CD4-positive, alpha-beta memory T cell (primary cell): ENCODE measurements around the gene HEATR9. TPM values are rescaled to one million over a fixed set of nuclear protein-coding genes. Genes with fewer than 3 reads are reported as not detected.
"Not testable (repeated sequence)": the region's sequence is repeated elsewhere in the genome, so short reads cannot be mapped to it uniquely, and the experiment has no call there.

Experiments
- CTCF ChIA-PET: fragments of 350-600 bp; sonication (Branson Sonifier 250); formaldehyde crosslinking; loops from one replicate; lab custom pipeline; 2021; ENCODE audit warnings: inconsistent platforms; ENCODE audit not compliant: partially characterized antibody; lab: Charles Lee
- POLR2A ChIA-PET: fragments of 350-600 bp; sonication (Branson Sonifier 250); formaldehyde crosslinking; loops from one replicate; lab custom pipeline; 2021; ENCODE audit not compliant: partially characterized antibody; lab: Charles Lee
- DNase-seq, 5 donors: peaks; one replicate each; pipeline versions ENCODE4 v3.0.0 to v3.0.0-alpha.2; 2020 to 2022; ENCODE audit warnings: mixed read lengths in 1 of 5
- H3K27ac ChIP-seq: one replicate; pipeline ENCODE4 v1.7.0; 2013; ENCODE audit warnings: low read depth, low read length
- H3K27me3 ChIP-seq: 2 replicates; pipeline ENCODE4 v1.7.0; 2013; ENCODE audit warnings: mild to moderate bottlenecking, low read length, moderate library complexity; ENCODE audit not compliant: insufficient read depth
- H3K36me3 ChIP-seq: 2 replicates; pipeline ENCODE4 v1.7.0; 2013; ENCODE audit warnings: mild to moderate bottlenecking, low read length, moderate library complexity; ENCODE audit not compliant: insufficient read depth
- H3K4me1 ChIP-seq: 2 replicates; pipeline ENCODE4 v1.7.0; 2013; ENCODE audit warnings: mild to moderate bottlenecking, low read length, moderate library complexity; ENCODE audit not compliant: insufficient read depth
- H3K4me3 ChIP-seq, 2 donors: one replicate each; pipeline ENCODE4 v1.7.0; 2013; ENCODE audit warnings: low read length in 2 of 2, mild to moderate bottlenecking in 1 of 2
- H3K9me3 ChIP-seq, 2 donors: one replicate each; pipeline ENCODE4 v1.7.0; 2013; ENCODE audit warnings: low read length in 2 of 2, control low read depth in 1 of 2; ENCODE audit not compliant: control insufficient read depth in 1 of 2
- H3K27ac Mint-ChIP-seq, 7 donors: one replicate each; pipeline ENCODE4 v1.8.0; 2020 to 2021; ENCODE audit warnings: mixed read lengths in 7 of 7, mild to moderate bottlenecking in 6 of 7, inconsistent platforms in 3 of 7, moderate library complexity in 3 of 7
- H3K27me3 Mint-ChIP-seq, 2 donors: one replicate each; pipeline ENCODE4 v1.8.0; 2020 to 2021; ENCODE audit warnings: mixed read lengths in 2 of 2
- H3K36me3 Mint-ChIP-seq, 2 donors: one replicate each; pipeline ENCODE4 v1.8.0; 2020 to 2021; ENCODE audit warnings: mixed read lengths in 2 of 2, inconsistent platforms in 1 of 2, mild to moderate bottlenecking in 1 of 2
- H3K4me1 Mint-ChIP-seq, 4 donors: one replicate each; pipeline ENCODE4 v1.8.0; 2020 to 2021; ENCODE audit warnings: mixed read lengths in 4 of 4, mild to moderate bottlenecking in 1 of 4
- H3K4me3 Mint-ChIP-seq, 8 donors: one replicate each; pipeline ENCODE4 v1.8.0; 2020 to 2021; ENCODE audit warnings: mixed read lengths in 8 of 8, mild to moderate bottlenecking in 7 of 8, moderate library complexity in 6 of 8, inconsistent platforms in 3 of 8
- H3K9me3 Mint-ChIP-seq, 8 donors: one replicate each; pipeline ENCODE4 v1.8.0; 2020 to 2021; ENCODE audit warnings: mixed read lengths in 8 of 8, mild to moderate bottlenecking in 5 of 8, inconsistent platforms in 3 of 8, moderate library complexity in 1 of 8
- intact Hi-C: fragments of 100-400 bp; cut with micrococcal nuclease; formaldehyde crosslinking; loops from one replicate; pipeline ENCODE4 v1.15.1; 2023
- polyA plus RNA-seq, 2 donors: library from polyadenylated mRNA; unstranded; fragments of 300-500 nt; fragmentation: Illumina TruSeq; gene quantifications; one replicate each; pipeline ENCODE4 v1.2.3, GENCODE V29; 2021
- total RNA-seq, 2 experiments: library from RNA; stranded (reverse); gene quantifications; one replicate each; pipeline ENCODE4 v1.2.3, GENCODE V29; 2021

The HEATR9 gene
- total and polyA plus RNA-seq, 4 experiments from 2014 or later, result 2.2 to 2.6 TPM; not detected in 2

GRCh38 chr17:35901631-35902175, 33.0 kb upstream of the HEATR9 start:
- ChIA-PET POLR2A (interaction anchor here (1.7 to 8.0 kb wide), 4 partner anchors 11 to 30 kb away, joined by 3 to 113 read pairs (median 35); partner anchors contain the start of gene CCL5), CTCF (interaction anchor here (0.5 to 2.0 kb wide), 3 partner anchors 25 to 245 kb away, joined by 3 to 6 read pairs (median 5); no protein-coding TSS in a partner anchor)
- no peak for DNase-seq
- Histone ChIP-seq H3K9me3 (no peaks in the 10 kb centered on the region), H3K36me3 (no peaks in the 10 kb centered on the region), H3K27ac (no peak overlapping the region), H3K4me1 (peaks cover 34% of the 10 kb centered on the region), H3K4me3 (no peak overlapping the region), H3K27me3 (no peaks in the 10 kb centered on the region)
- Mint-ChIP-seq H3K4me3 (no peak overlapping the region), H3K9me3 (no peaks in the 10 kb centered on the region), H3K27me3 (no peaks in the 10 kb centered on the region), H3K4me1 (peaks cover 18 to 49% (median 34%) of the 10 kb centered on the region in 4 donors), H3K36me3 (no peaks in the 10 kb centered on the region), H3K27ac (peak overlapping the region in 2 of 7 donors; percentile 77 to 82)
- intact Hi-C loops, result no loop called here

GRCh38 chr17:35900708-35901480, 32.2 kb upstream of the HEATR9 start:
- Histone ChIP-seq H3K36me3 (no peaks in the 10 kb centered on the region), H3K27me3 (no peaks in the 10 kb centered on the region), H3K27ac (no peak overlapping the region), H3K9me3 (no peaks in the 10 kb centered on the region), H3K4me1 (peaks cover 41% of the 10 kb centered on the region), H3K4me3 (no peak overlapping the region)
- POLR2A ChIA-PET, result interaction anchor here (0.7 to 8.0 kb wide), 9 partner anchors 10 to 46 kb away, joined by 3 to 113 read pairs (median 4); partner anchors contain the start of genes CCL5 and HEATR9
- DNase-seq, result peak in 1 of 5 donors; percentile 51
- Mint-ChIP-seq H3K4me1 (peaks cover 21 to 57% (median 40%) of the 10 kb centered on the region in 4 donors), H3K27me3 (peaks cover 0 to 2% of the 10 kb centered on the region in 2 donors), H3K27ac (peak overlapping the region; percentile 67 to 94 (median 87)), H3K9me3 (peaks cover 0 to 3% (median 0%) of the 10 kb centered on the region in 8 donors), H3K4me3 (peak overlapping the region in 7 of 8 donors; percentile 17 to 75 (median 64)), H3K36me3 (no peaks in the 10 kb centered on the region)
- CTCF ChIA-PET, result interaction anchor here (1.0 to 2.0 kb wide), 3 partner anchors 10 to 51 kb away, joined by 3 to 6 read pairs (median 5); no protein-coding TSS in a partner anchor
- intact Hi-C loops, result no loop called here

DNA sequence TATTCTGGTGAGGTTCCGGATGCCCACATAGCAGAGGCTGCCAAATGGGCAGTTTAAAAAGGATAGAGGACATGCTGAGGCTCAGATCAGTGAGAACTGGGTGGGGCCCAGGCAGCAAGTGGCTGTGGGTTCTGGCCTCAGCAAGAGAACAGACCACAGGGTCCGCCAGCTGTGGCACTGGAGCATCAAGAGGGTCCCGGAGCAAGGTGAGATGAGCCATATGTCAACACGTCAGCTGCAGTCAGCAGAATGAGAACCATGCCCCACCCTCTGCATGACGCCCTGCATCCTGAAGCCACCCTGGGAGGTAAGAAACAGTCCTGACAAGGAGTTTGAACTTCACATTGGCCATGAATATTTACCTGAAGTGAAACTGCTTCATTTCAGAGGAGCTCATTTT, 31.6 kb upstream of the HEATR9 start:
- peaks cover 0 to 2% of the 10 kb centered on the region in 2 donors for H3K27me3 Mint-ChIP-seq
- H3K4me1 Mint-ChIP-seq, result peaks cover 24 to 64% (median 46%) of the 10 kb centered on the region in 4 donors
- peak in 1 of 5 donors; percentile 56 for DNase-seq
- ChIA-PET CTCF (interaction anchor here (1.0 to 2.0 kb wide), 2 partner anchors 9 to 50 kb away, joined by 3 to 5 read pairs; no protein-coding TSS in a partner anchor), POLR2A (interaction anchor here (0.7 to 8.0 kb wide), 8 partner anchors 9 to 46 kb away, joined by 3 to 113 read pairs (median 4); partner anchors contain the start of genes CCL5 and HEATR9)
- H3K4me3 ChIP-seq, result no peak overlapping the region
- no peaks in the 10 kb centered on the region for H3K36me3 Mint-ChIP-seq
- no peaks in the 10 kb centered on the region for H3K9me3 ChIP-seq
- H3K9me3 Mint-ChIP-seq, result peaks cover 0 to 3% (median 0%) of the 10 kb centered on the region in 8 donors
- H3K27me3 ChIP-seq, result no peaks in the 10 kb centered on the region
- H3K4me3 Mint-ChIP-seq, result peak overlapping the region in 6 of 8 donors; percentile 17 to 75 (median 55)
- H3K27ac Mint-ChIP-seq, result peak overlapping the region; percentile 67 to 94 (median 87)
- intact Hi-C loops, result no loop called here
- peaks cover 48% of the 10 kb centered on the region for H3K4me1 ChIP-seq
- H3K27ac ChIP-seq, result no peak overlapping the region
- H3K36me3 ChIP-seq, result no peaks in the 10 kb centered on the region

GRCh38 chr17:35898283-35899070, 29.8 kb upstream of the HEATR9 start:
- Mint-ChIP-seq H3K36me3 (no peaks in the 10 kb centered on the region), H3K27me3 (peaks cover 0 to 2% of the 10 kb centered on the region in 2 donors), H3K27ac (peak overlapping the region; percentile 22 to 68 (median 50)), H3K4me1 (peaks cover 24 to 72% (median 53%) of the 10 kb centered on the region in 4 donors), H3K4me3 (peak overlapping the region in 7 of 8 donors; percentile 7 to 75 (median 24)), H3K9me3 (peaks cover 0 to 3% (median 0%) of the 10 kb centered on the region in 8 donors)
- H3K27ac ChIP-seq, result no peak overlapping the region
- DNase-seq, result peak in 1 of 5 donors; percentile 54
- intact Hi-C loops, result no loop called here
- H3K9me3 ChIP-seq, result no peaks in the 10 kb centered on the region
- peaks cover 50% of the 10 kb centered on the region for H3K4me1 ChIP-seq
- H3K36me3 ChIP-seq, result no peaks in the 10 kb centered on the region
- POLR2A ChIA-PET, result interaction anchor here (0.6 to 8.0 kb wide), 10 partner anchors 8 to 134 kb away, joined by 3 to 113 read pairs (median 4); partner anchors contain the start of genes CCL5, RDM1 and TAF15
- H3K4me3 ChIP-seq, result no peak overlapping the region
- CTCF ChIA-PET, result interaction anchor here (1.0 kb wide), 1 partner anchor 48 kb away, joined by 3 read pairs; no protein-coding TSS in a partner anchor
- H3K27me3 ChIP-seq, result no peaks in the 10 kb centered on the region

GRCh38 chr17:35897772-35898171, 29.1 kb upstream of the HEATR9 start:
- ChIA-PET CTCF (interaction anchor here (1.0 to 1.5 kb wide), 2 partner anchors 48 to 175 kb away, joined by 3 to 4 read pairs; no protein-coding TSS in a partner anchor), POLR2A (interaction anchor here (1.0 to 8.0 kb wide), 7 partner anchors 7 to 134 kb away, joined by 3 to 113 read pairs (median 6); partner anchors contain the start of genes CCL5, RDM1 and TAF15)
- H3K4me1 Mint-ChIP-seq, result peaks cover 29 to 72% (median 55%) of the 10 kb centered on the region in 4 donors
- H3K9me3 Mint-ChIP-seq, H3K27me3 Mint-ChIP-seq, H3K4me3 ChIP-seq, H3K36me3 ChIP-seq, intact Hi-C loops, H3K36me3 Mint-ChIP-seq, DNase-seq, H3K9me3 ChIP-seq, H3K27me3 ChIP-seq, H3K27ac ChIP-seq: not testable (repeated sequence)
- peak overlapping the region in 7 of 8 donors; percentile 10 to 72 (median 44) for H3K4me3 Mint-ChIP-seq
- peak overlapping the region in 5 of 7 donors; percentile 25 to 57 (median 42) for H3K27ac Mint-ChIP-seq
- peaks cover 57% of the 10 kb centered on the region for H3K4me1 ChIP-seq
